Epithelial cell of proximal tubule (primary cell): ENCODE data around the gene ESYT2. TPM values are rescaled to one million over a fixed set of nuclear protein-coding genes. Genes with fewer than 3 reads are reported as not detected.

ENCODE experiments used
- DNase-seq: peaks from one replicate; pipeline ENCODE4 v3.0.0-alpha.2; 2011; ENCODE audit warnings: low read depth
- H3K4me3 ChIP-seq: 2 replicates; pipeline ENCODE4 v1.5.1; 2011; ENCODE audit warnings: low read depth, mild to moderate bottlenecking, low read length
- CTCF ChIP-seq: conservative IDR thresholded peaks from 2 replicates; pipeline ENCODE4 v1.5.1; 2012; ENCODE audit warnings: low read depth, mild to moderate bottlenecking, low read length
- total RNA-seq: library from RNA; depleted of rRNA; stranded (reverse); fragments of >200 nt; gene quantifications from 2 replicates; pipeline ENCODE4 v1.2.3, GENCODE V29; 2015

Gene ESYT2
- total RNA-seq, 1 donor from 2014 or later: 43.4 TPM

GRCh38 chr7:158750702-158751101, 78.6 kb downstream of the ESYT2 start:
- no peak for TF ChIP-seq CTCF
- H3K4me3 ChIP-seq: no peak overlapping the region
- DNase-seq: no peak

- H3K4me3 ChIP-seq: no peak overlapping the region
- DNase-seq: no peak
- no peak for TF ChIP-seq CTCF
Observed at GRCh38 chr7:158749396-158749795, 79.9 kb downstream of the ESYT2 start.

GRCh38 chr7:158748335-158748734, 81.0 kb downstream of the ESYT2 start:
- TF ChIP-seq CTCF: no peak
- DNase-seq: no peak
- H3K4me3 ChIP-seq: no peak overlapping the region

- H3K4me3 ChIP-seq: no peak overlapping the region
- no peak for DNase-seq
- no peak for TF ChIP-seq CTCF
Observed at GRCh38 chr7:158747408-158747807, 81.9 kb downstream of the ESYT2 start.

- DNase-seq: no peak
- H3K4me3 ChIP-seq: no peak overlapping the region
- no peak for TF ChIP-seq CTCF
Observed at GRCh38 chr7:158746957-158747356, 82.4 kb downstream of the ESYT2 start.

- no peak for TF ChIP-seq CTCF
- DNase-seq: no peak
- no peak overlapping the region for H3K4me3 ChIP-seq
Observed at GRCh38 chr7:158745057-158745715, 84.1 kb downstream of the ESYT2 start.

- no peak for DNase-seq
- no peak for TF ChIP-seq CTCF
- no peak overlapping the region for H3K4me3 ChIP-seq
Observed at GRCh38 chr7:158744070-158744469, 85.2 kb downstream of the ESYT2 start.
